Gastrocnemius medialis (tissue), 4 donors: ENCODE measurements around the gene MYMX. TPM values are rescaled to one million over a fixed set of nuclear protein-coding genes. Genes with fewer than 3 reads are reported as not detected.
A peak's percentile ranks its signal among the peaks of the same experiment; 100 is the strongest.

Experiments used
- ATAC-seq, 2 donors: fragments of 150-250 bp; one replicate each; pipeline ENCODE4 v1.9.1; 2016
- DNase-seq, 2 donors: peaks; one replicate each; pipeline ENCODE4 v3.0.0-alpha.2; 2019
- H3K27ac ChIP-seq, 4 donors: fragments of 200-600 bp; sonication (generic); 1 replicate in 1 of 4; 2 replicates in 3 of 4; pipeline ENCODE4 v1.5.1; 2016 to 2018; ENCODE audit warnings: mild to moderate bottlenecking in 2 of 4, moderate library complexity in 1 of 4
- H3K27me3 ChIP-seq, 3 donors: fragments of 200-600 bp; sonication (generic) in 2 of 3; 1 replicate in 1 of 3; 2 replicates in 2 of 3; pipeline versions ENCODE4 v1.5.1 to v1.6.0; 2016 to 2019; ENCODE audit warnings: mild to moderate bottlenecking in 1 of 3, moderate library complexity in 1 of 3
- H3K36me3 ChIP-seq, 2 donors: fragments of 200-600 bp; sonication (generic) in 1 of 2; one replicate each; pipeline ENCODE4 v1.5.1; 2017 to 2018
- H3K4me1 ChIP-seq, 2 donors: fragments of 200-600 bp; sonication (generic) in 1 of 2; one replicate each; pipeline ENCODE4 v1.5.1; 2016 to 2017; ENCODE audit warnings: mild to moderate bottlenecking in 2 of 2
- H3K4me3 ChIP-seq, 4 donors: fragments of 200-600 bp; sonication (generic) in 3 of 4; 1 replicate in 1 of 4; 2 replicates in 3 of 4; pipeline ENCODE4 v1.5.1; 2016 to 2019; ENCODE audit warnings: mild to moderate bottlenecking in 2 of 4
- H3K9me3 ChIP-seq, 3 donors: fragments of 200-600 bp; sonication (generic) in 2 of 3; 1 replicate in 1 of 3; 2 replicates in 2 of 3; pipeline ENCODE4 v1.5.1; 2016 to 2019
- POLR2A ChIP-seq, 2 donors: fragments of 450-650 bp; IDR thresholded peaks; one replicate each; pipeline ENCODE4 v1.6.1; 2017; ENCODE audit warnings: antibody characterized with exemption in 2 of 2, mild to moderate bottlenecking in 2 of 2, moderate library complexity in 2 of 2
- in situ Hi-C, 4 donors: fragments of 200-750 bp; cut with MboI; loops; one replicate each; pipeline versions ENCODE4 v1.15.0 to v1.8.0; 2017; ENCODE audit warnings: low sequenced_read_pairs in 4 of 4
- intact Hi-C: fragments of 100-400 bp; cut with DNase I; formaldehyde crosslinking; loops from one replicate; pipeline ENCODE4 v1.15.1; 2023; ENCODE audit warnings: low total_unique reads
- total RNA-seq, 4 donors: library from RNA; depleted of rRNA; stranded (reverse); fragments of >200 nt; gene quantifications; one replicate each; pipeline versions ENCODE4 v1.1.0 to v1.2.3, GENCODE V29; 2016
- TF ChIP-seq, protein P1 (sequence below), 5 experiments: fragments of 450-650 bp in 3 of 5; fragments of 200-600 bp in 2 of 5; sonication (generic) in 2 of 5; IDR thresholded peaks in 4 of 5; conservative IDR thresholded peaks in 1 of 5; 1 replicate in 4 of 5; 2 replicates in 1 of 5; pipeline ENCODE4 v1.5.1; 2016 to 2019; ENCODE audit warnings: antibody characterized with exemption in 5 of 5, mild to moderate bottlenecking in 3 of 5, moderate library complexity in 3 of 5

Gene MYMX
- total RNA-seq, 4 donors from 2014 or later = not detected

DNA sequence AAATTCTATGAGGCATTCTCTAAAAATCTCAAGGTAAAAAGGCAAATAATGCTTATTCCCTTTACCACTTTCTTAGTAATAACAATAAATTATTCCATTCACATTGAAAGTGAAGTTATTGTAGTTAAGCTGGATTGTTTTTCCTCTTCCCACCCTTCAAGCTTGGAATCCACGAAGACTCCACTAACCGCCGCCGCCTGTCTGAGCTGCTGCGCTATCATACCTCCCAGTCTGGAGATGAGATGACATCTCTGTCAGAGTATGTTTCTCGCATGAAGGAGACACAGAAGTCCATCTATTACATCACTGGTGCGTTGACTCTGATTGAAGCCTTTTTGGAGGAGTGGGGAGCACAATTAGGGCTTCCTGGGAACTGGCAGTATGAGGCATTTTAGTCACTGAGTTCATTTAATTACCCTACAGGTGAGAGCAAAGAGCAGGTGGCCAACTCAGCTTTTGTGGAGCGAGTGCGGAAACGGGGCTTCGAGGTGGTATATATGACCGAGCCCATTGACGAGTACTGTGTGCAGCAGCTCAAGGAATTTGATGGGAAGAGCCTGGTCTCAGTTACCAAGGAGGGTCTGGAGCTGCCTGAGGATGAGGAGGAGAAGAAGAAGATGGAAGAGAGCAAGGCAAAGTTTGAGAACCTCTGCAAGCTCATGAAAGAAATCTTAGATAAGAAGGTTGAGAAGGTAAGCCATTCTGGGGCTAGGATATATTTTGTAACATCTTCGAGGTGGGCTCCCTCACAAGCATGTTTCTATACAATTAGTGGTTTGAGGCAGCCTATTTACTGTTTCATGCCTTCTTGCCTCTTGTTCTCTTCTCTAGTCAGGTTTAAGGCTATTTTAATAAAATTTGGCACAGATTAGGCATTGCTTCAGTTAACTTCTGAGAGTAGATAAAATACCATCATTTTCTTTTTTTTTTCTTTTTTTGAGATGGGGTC, 35.1 kb downstream of the MYMX start:
- in situ Hi-C loops = no loop called here
- peaks cover 29 to 39% of the 10 kb centered on the region in 2 donors for H3K4me1 ChIP-seq
- H3K36me3 ChIP-seq = peaks cover 2 to 67% of the 10 kb centered on the region in 2 donors
- DNase-seq (no peak), ATAC-seq (no peak)
- no peak overlapping the region for H3K4me3 ChIP-seq
- TF ChIP-seq, protein P1, sequence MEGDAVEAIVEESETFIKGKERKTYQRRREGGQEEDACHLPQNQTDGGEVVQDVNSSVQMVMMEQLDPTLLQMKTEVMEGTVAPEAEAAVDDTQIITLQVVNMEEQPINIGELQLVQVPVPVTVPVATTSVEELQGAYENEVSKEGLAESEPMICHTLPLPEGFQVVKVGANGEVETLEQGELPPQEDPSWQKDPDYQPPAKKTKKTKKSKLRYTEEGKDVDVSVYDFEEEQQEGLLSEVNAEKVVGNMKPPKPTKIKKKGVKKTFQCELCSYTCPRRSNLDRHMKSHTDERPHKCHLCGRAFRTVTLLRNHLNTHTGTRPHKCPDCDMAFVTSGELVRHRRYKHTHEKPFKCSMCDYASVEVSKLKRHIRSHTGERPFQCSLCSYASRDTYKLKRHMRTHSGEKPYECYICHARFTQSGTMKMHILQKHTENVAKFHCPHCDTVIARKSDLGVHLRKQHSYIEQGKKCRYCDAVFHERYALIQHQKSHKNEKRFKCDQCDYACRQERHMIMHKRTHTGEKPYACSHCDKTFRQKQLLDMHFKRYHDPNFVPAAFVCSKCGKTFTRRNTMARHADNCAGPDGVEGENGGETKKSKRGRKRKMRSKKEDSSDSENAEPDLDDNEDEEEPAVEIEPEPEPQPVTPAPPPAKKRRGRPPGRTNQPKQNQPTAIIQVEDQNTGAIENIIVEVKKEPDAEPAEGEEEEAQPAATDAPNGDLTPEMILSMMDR (IDR thresholded peaks at IDR 0.05 in 4 of 5, conservative IDR thresholded peaks at IDR 0.05 in 1 of 5) = no peak
- no peak for TF ChIP-seq POLR2A (IDR thresholded peaks at IDR 0.05)
- intact Hi-C loops = no loop called here
- peak overlapping the region in 1 of 4 donors; percentile 99 for H3K27ac ChIP-seq
- H3K9me3 ChIP-seq = no peaks in the 10 kb centered on the region
- no peaks in the 10 kb centered on the region for H3K27me3 ChIP-seq

DNA sequence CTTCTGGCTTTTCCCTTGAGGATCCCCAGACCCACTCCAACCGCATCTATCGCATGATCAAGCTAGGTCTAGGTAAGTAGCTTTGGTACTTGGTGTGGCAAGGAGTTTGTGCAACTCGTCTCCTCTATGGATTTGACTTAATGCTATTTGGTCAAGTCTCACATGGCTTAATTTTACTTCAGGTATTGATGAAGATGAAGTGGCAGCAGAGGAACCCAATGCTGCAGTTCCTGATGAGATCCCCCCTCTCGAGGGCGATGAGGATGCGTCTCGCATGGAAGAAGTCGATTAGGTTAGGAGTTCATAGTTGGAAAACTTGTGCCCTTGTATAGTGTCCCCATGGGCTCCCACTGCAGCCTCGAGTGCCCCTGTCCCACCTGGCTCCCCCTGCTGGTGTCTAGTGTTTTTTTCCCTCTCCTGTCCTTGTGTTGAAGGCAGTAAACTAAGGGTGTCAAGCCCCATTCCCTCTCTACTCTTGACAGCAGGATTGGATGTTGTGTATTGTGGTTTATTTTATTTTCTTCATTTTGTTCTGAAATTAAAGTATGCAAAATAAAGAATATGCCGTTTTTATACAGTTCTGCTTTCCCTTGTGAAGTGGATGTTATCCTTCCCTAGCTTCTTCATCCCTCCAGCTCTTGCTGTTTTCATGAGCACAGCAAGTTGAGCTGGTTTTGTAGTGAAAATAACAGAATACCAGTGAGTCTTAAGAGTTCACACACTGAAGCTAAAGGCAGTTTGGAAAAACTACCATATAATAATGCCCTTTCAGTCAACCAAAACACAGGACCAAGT, 36.8 kb downstream of the MYMX start:
- H3K36me3 ChIP-seq = peaks cover 2 to 67% of the 10 kb centered on the region in 2 donors
- H3K4me3 ChIP-seq = no peak overlapping the region
- H3K27ac ChIP-seq = peak overlapping the region in 1 of 4 donors; percentile 12
- H3K27me3 ChIP-seq = no peaks in the 10 kb centered on the region
- in situ Hi-C loops = no loop called here
- H3K4me1 ChIP-seq = peaks cover 25 to 35% of the 10 kb centered on the region in 2 donors
- no peak for DNase-seq
- no peak for TF ChIP-seq POLR2A (IDR thresholded peaks at IDR 0.05)
- TF ChIP-seq, protein P1 (IDR thresholded peaks at IDR 0.05 in 4 of 5, conservative IDR thresholded peaks at IDR 0.05 in 1 of 5) = peak in 3 of 5 experiments; percentile 18 to 44 (median 29)
- no peaks in the 10 kb centered on the region for H3K9me3 ChIP-seq
- intact Hi-C loops = no loop called here
- ATAC-seq = no peak

DNA sequence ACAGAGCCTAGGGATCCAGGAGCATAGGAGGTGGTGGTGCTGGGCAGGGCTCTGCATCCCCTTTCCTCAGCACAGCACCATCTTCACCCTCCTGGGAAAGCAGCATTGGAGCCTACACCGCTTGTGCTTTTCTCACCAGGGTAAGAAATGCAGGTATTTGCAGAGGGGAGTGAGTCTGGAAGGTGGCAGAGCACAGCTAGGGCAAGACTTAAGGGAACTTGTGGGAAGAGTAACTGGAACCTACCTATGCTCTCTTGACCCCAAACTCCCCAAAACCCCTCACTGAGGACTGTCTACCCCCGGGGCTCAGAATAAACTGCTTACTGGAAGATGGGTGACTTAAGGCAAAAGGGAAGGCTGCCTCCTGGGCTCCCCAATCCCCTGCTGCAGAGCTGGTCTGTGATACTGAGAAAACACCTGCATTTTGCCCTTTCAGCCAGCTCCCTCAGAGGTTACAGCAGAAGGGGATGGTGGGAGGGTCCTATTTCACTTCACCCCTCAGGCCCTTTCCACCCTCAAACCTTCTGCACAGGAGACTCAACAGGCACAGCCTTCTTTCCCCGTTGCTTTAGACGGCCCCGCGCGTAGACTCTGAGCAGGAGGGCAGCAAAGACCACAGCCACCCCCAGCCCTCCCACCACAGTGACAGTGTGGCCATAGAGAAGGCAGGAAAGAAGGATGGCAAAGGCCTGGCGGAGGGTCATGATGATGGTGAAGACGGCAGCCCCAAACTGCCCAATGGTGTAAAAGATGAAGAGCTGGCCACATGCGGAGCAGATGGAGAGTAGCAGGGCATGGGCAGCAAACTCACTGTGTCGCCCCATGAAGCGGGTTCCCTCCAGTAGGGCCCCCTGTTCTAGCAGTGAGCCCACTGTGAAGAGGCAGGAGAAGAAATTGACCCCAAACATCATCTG, 37.7 kb downstream of the MYMX start:
- H3K27ac ChIP-seq = no peak overlapping the region

More for the DNA sequence above, 37.7 kb downstream of the MYMX start:
- ATAC-seq (no peak), DNase-seq (no peak)
- peaks cover 2 to 58% of the 10 kb centered on the region in 2 donors for H3K36me3 ChIP-seq
- intact Hi-C loops (no loop called here), in situ Hi-C loops (no loop called here)
- peaks cover 16 to 25% of the 10 kb centered on the region in 2 donors for H3K4me1 ChIP-seq
- H3K9me3 ChIP-seq = no peaks in the 10 kb centered on the region
- no peaks in the 10 kb centered on the region for H3K27me3 ChIP-seq
- TF ChIP-seq POLR2A (IDR thresholded peaks at IDR 0.05) = no peak
- TF ChIP-seq, protein P1 (IDR thresholded peaks at IDR 0.05 in 4 of 5, conservative IDR thresholded peaks at IDR 0.05 in 1 of 5) = no peak
- H3K4me3 ChIP-seq = no peak overlapping the region
